H7 (cell line): ENCODE results near the gene THRA. TPM values are rescaled to one million over a fixed set of nuclear protein-coding genes. Genes with fewer than 3 reads are reported as not detected.

Source experiments
- DNase-seq: peaks from one replicate; pipeline ENCODE4 v3.0.0; 2012
- H3K27me3 ChIP-seq: 2 replicates; pipeline ENCODE4 v1.6.0; 2011; ENCODE audit warnings: mild to moderate bottlenecking, low read length; ENCODE audit not compliant: control insufficient read depth, insufficient read depth
- H3K36me3 ChIP-seq: replicated peaks from 2 replicates; pipeline ENCODE4 v1.5.1; 2011; ENCODE audit warnings: low read length; ENCODE audit not compliant: control insufficient read depth, insufficient read depth
- H3K4me3 ChIP-seq: 2 replicates; pipeline ENCODE4 v1.5.1; 2011; ENCODE audit warnings: low read depth, mild to moderate bottlenecking, control low read depth, low read length, moderate library complexity; ENCODE audit not compliant: insufficient read depth
- total RNA-seq: library from RNA; depleted of rRNA; stranded (reverse); fragments of >200 nt; shearing (Covaris generic); gene quantifications from 2 replicates; pipeline ENCODE4 v1.2.3, GENCODE V29; 2014

THRA gene
- total RNA-seq, 1 experiment from 2014 or later: 15.2 TPM

DNA sequence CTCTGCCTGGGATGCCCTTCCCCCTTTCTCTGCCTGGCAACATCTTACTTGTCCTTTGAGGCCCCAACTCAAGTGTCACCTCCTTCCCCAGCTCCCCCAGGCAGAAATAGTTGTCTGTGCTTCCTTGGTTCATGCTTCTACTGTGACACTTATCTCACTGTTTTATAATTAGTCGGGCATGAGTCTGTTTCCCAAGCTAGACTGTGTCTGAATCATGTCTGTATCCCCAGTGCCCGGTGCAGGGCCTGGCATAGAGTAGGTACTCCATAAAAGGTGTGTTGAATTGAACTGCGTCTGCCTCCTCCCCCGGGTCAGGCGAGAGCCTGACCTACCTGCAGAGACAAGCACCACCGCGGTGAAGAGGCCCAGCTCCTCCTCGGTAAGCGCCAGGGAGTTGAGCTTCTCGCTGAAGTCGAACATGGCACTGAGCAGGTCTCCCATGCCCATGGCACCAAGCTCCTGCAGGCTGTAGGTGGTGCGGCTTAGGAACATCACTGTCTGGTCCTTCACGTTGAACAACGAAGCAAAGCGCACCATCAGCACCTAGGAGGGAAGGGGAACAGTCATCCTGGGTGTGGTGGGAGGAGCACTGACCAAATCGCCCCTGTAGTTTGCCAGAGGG is 30.9 kb downstream of the THRA start:
- Histone ChIP-seq H3K36me3 (peaks cover 17% of the 10 kb centered on the region), H3K4me3 (no peak overlapping the region), H3K27me3 (no peaks in the 10 kb centered on the region)
- peak; percentile 27 for DNase-seq

DNA sequence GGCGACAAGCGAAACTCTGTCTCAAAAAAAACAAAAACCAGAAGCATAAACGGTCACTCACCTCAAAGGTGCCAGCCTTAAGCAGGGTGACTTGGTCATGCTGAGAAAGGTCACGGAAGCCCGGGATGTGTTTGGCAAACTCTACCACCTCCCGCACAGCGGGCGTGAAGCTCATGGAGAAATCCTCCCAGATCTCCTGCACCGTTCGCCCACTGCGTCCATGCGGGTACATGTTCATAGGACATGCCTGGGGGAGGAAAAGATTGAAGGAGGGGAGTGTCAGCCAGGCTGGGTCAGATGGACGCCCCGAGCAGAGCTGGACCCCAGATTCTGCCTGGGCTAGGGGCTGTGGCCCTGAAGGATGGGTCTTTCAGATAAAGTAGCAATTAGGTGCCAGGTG is 32.1 kb downstream of the THRA start:
- Histone ChIP-seq H3K27me3 (peaks cover 7% of the 10 kb centered on the region), H3K4me3 (no peak overlapping the region), H3K36me3 (peaks cover 17% of the 10 kb centered on the region)
- DNase-seq: peak; percentile 19

DNA sequence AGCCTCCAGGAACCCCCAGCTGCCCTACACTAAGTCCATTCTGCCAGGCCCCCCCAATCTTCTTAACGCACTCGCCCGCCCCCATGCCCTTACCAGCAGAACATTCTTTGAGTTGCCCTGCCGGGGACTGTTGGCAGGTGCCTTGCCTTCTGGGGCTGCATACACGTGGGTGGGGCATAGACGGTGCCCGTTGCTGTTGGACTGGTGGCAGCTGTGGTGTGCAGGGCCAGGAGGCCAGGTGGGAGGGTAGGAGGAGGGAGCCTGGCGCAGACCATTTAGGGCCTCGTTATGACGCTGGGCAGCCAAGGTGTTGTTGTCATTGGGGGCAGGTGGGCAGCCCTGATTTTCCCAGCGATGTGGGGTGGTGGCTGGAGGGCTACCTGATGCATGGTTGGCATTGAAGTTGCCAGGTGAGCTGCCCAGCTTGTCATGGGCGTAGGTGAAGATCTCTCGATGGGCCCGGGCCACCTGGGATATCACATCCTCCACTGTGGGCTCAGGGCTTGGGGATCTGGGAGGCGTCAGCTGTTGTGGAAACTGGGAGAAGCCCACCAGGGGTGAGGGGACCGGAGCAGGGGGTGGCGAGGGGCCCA is 32.7 kb downstream of the THRA start:
- H3K4me3 ChIP-seq: no peak overlapping the region
- peaks cover 17% of the 10 kb centered on the region for H3K36me3 ChIP-seq
- H3K27me3 ChIP-seq: peaks cover 12% of the 10 kb centered on the region
- DNase-seq: peak; percentile 37

DNA sequence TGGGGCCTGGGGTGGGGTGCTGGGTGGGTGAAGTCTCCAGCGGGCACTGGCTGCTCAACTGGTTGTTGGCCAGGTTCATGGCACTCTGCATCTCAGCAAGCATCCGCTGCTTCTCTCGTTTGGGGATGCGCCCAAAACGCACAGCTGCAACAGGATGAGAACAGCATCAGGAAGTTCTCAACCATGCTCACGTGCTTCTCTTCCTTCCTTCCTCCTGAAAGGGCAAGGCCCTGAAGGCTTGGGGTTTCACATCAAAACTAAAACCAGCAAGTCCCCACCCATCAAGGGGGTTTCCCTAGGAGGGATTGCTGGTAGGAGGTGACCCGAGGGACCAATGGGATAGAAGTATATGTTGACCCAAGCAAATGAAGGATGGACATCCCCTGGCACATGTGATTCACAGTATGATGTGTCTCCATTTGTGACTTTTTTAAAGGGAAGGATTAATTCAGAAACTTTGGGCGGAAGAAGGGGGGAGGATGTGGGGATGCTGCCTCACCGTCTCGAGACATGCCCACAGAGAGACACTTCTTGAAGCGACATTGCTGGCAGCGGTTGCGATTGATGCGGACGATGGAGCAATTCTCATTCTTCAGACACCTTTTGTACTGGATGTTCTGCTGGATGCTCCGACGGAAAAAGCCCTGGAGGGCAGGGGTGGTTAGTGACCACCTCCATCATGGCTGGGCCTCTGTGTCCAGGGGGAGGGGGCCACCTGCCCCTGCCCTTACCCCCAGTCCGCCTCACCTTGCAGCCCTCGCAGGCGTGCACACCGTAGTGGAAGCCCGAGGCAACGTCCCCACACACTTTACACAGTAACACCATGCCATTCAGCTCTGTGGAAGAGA is 33.4 kb downstream of the THRA start:
- Histone ChIP-seq H3K27me3 (peaks cover 12% of the 10 kb centered on the region), H3K4me3 (no peak overlapping the region), H3K36me3 (peaks cover 17% of the 10 kb centered on the region)
- DNase-seq: peak; percentile 43

DNA sequence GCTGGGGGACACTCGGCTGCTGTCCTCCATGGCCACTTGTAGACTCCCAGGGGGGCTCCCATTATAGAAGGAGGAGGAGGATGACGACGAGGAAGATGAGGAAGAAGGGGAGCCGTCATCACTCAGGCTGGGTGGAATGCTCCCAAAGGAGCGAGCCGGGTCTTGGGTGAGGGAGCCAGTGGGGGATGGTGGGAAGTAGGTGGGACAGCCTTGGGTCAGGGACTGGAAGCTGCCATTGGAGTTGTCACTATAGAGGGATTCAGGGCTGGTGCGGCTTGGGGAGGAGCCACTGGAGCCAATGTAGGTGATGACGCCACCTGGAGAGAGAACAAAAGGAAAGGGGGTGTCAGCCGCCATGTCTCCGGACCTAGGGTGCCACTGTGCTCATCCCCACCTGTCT is 34.3 kb downstream of the THRA start:
- H3K36me3 ChIP-seq: peaks cover 17% of the 10 kb centered on the region
- peaks cover 12% of the 10 kb centered on the region for H3K27me3 ChIP-seq
- DNase-seq: no peak
- H3K4me3 ChIP-seq: no peak overlapping the region

DNA sequence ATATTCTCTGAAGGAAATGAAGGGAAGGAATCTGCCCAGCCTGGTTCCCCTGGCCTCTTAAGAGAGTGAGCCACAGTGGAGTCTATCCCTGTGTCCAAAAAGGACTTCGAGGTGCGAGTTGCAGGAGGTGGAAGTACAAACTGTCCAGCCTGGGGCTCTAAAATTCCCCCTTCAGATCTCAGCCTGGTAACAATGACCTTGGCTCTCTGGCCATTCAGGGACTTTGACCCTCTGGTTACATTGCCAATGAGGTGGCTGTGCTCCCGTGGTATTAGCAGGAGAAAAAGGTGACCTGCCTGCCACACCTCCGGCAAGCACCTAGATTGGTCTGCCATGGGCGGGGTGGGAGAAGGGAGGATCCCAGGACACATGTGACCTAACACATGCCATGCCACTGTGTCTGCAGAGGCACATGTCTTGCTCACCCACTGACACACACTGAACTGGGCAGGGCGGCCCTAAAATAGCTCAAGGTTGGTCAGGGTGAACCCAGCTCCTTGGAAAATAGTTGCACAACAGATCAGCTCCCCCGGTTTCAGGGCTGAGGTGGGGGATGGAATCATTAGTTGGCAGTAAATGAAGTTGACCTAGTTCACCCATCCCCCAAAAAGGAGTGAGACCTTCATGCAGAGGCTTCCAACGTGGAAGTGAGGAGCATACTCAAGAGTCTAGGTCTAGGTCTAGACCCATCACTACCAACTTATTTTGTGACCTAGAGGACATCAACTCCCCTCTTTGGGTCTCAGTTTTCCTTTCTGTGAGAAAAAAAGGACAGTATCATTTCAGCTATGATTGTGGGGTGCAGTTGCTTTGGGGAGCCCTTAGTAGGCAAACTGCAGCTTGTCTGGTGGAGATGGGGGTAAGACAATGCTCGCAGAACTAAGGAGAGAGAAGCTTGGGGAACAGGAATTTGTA is 35.4 kb downstream of the THRA start:
- Histone ChIP-seq H3K27me3 (peaks cover 12% of the 10 kb centered on the region), H3K4me3 (0 out of 2 replicates have a peak overlapping the region, but pooled peaks have one; percentile 1), H3K36me3 (peaks cover 17% of the 10 kb centered on the region)
- peak; percentile 40 for DNase-seq

DNA sequence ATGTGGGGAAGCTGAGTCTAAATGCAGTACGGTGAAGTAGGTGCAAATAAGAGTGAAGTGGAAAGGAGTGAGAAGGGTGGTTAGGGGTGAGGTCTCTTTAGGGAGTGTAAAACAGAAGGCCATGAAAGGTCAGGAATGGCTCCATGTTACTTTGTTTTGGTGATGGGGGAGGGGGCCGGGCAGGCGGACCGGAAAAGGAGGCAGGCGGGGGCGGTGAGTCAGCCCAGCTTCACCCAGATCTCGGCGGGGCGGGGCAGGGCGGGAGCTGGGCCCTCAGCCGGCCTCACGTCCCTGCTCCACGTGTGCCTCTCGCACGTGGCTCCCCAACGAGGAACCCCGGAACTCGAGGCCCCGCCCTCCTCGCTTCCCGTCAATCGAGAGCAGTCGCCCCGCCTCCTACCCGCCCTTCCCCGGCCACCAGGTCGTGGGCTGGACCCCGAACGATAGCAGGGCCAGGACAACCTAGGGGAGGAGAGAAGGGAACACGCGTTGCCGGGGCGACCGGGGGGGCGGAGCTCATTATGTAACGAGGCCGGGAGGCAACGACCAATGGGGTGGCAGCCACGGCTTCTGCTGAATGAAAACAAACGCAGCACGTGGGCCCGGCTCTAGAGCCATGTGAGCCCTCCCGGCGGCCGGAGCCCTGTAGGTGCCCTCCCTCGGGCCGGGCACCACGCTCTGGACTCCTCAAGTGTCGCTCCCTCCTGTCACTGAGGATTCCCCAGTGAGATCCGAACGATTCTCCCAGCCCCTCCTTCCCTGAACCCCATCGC is 36.3 kb downstream of the THRA start:
- DNase-seq: peak; percentile 98
- Histone ChIP-seq H3K4me3 (peak overlapping the region; percentile 49), H3K27me3 (peaks cover 12% of the 10 kb centered on the region), H3K36me3 (peaks cover 11% of the 10 kb centered on the region)

DNA sequence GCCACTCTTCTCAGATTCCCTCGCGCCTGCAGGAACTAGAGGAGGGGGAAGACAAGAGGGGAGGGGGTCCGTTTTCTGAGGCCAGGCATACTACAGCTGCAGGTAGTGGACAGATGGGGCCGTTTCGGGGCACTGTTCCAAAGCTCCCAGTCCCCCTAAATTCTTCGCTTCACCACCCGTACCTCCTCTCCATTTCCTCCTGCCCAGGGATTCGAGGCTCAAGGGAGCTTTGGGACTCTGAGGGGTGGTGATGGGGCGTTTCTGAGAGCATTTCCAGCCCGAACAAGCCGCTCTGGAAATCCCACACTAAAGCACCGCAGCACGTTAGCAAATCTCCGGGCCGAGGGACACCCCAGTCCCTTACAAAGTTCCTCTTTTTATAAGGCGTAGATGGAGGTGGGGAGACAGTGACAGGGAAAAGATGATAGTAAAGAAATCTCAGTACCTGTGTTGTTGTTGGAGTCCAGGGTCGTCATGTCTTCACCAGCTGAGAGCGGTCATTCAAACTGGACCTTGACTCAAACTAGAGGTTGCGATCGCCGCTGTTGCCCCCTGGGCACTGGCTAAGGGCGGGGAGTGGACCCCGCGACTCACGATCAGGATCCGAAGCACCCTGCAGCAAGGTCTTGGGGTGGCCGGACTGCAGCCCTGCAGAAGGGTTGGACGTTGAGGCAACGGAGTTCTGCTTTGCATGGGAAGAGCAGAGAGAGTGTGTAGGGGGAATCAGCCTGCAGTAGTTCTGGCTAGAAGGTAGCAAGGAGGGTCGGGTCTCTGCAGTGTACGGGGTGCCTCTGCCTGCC is 37.1 kb downstream of the THRA start:
- H3K27me3 ChIP-seq: peaks cover 12% of the 10 kb centered on the region
- no peak for DNase-seq
- H3K4me3 ChIP-seq: peak overlapping the region; percentile 49
- peaks cover 11% of the 10 kb centered on the region for H3K36me3 ChIP-seq

DNA sequence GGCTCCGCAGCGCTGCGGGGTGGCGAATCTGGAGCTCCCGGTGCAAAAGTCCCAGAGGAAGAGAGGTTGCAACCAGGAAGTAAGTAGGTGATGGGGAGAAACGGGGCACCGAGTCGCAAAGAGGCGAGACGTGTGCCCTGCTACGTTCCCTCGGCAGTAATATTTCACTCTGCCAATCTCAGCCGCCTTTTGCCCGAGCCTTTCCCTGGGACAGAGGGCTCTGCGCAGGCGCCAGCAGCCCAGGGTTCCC is 37.6 kb downstream of the THRA start, which contains the start of gene NR1D1:
Gene NR1D1 (minus strand): TSS at position 171 of the 250 bp plus-strand sequence. CDS start 495 bp downstream, outside the sequence.
- no peak for DNase-seq
- Histone ChIP-seq H3K36me3 (peaks cover 10% of the 10 kb centered on the region), H3K4me3 (peak within 1 kb of the TSS; percentile 49), H3K27me3 (peaks cover 12% of the 10 kb centered on the region)

DNA sequence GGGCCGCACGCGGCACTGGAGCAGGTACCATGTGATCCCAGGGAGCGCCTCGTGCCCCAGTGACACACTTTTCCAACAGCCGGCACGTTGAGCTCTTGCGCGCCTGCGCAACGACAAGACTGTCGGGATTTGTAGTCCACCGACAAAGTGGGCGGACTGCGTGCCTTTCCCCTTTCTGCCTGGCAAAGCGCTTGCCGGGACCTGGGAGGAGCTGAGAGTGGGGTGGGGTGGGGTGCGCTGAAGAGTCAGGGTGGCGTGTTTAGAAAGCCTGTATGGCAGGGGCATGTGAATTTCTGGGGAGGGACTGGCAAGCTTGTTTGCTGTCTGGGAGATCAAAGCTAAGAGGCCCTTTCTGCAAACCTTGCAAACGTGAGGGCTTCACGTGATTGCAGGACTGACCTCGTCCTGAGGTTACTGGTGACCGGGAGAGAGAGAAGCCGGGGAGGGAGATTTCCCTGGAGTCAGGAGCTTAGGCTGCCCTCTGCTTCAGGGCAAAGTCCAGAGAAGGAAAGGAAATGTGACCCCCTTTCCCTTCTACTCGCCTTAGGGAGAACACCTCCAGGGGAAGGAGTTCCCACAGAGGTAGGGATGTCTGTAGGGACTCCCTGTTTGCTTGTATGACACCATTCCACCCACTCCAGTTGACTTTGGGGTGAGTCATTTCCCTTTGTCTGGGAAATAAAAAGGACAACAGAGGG is 38.1 kb downstream of the THRA start:
- H3K27me3 ChIP-seq: peaks cover 16% of the 10 kb centered on the region
- DNase-seq: peak; percentile 98
- H3K4me3 ChIP-seq: peak overlapping the region; percentile 49
- H3K36me3 ChIP-seq: peaks cover 8% of the 10 kb centered on the region

DNA sequence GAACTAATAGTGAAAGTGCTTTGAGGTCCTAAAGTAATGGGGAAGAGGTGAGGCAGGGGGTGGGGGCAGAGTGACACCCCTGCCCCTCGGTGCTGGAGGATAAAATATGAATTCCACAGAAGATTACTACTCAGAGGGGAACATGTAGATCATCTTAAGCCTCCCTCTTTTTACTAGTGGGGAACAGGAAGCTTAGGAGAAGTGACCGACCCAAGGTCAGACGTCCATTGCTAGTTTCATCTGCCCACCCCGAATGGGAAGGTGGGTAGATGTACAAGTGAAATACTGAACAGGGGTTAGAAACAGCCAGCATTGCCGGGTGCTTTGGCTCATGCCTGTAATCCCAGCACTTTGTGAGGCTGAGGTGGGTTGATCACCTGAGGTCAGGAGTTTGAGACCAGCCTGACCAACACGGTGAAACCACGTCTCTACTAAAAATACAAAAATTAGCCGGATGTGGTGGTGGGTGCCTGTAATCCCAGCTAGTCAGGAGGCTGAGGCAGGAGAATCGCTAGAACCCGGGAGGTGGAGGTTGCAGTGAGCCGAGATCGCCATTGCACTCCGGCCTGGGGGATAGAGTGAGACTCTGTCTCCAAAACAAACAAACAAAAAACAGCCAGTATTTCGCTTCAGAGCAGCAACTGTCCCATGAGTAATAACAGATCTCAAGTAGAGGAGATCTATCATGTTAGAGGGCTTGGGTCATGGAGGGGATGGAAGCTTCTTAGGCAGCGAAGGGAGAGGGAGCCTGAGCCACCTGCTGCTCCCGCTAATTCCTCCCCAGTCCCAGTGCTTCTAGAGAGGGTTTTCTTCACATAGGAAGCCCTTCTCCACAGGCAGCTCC is 38.8 kb downstream of the THRA start:
- no peak overlapping the region for H3K4me3 ChIP-seq
- DNase-seq: no peak
- peaks cover 3% of the 10 kb centered on the region for H3K36me3 ChIP-seq
- peaks cover 22% of the 10 kb centered on the region for H3K27me3 ChIP-seq

DNA sequence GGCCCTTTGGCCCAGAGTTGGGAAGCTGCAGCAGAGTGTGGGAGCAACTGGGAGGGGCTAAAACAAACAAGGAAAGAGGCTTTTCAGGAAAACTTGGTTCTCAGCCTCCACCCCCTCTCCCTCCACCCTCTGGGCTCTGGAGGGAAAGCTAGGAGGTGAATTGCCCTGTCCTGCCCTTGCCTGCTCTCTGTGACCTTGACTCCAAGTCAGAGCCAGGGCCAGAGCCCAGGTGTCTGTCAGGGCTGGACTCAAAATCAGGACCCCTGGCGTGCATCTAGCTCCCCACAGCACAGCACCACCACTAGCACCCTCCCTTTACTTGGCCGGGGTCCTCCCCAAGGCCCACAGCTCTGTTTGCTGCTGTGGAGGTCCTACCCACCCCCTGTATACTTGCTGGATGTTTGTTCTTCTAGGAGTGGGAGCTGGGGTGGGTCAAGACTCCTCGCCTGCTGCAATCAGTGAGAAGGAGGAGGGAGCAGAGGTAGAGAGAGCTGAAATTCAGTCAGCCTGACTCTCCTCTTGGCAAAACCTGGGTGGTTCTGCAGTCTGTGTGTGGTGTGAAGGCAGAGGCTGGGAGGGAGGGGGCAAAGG is 40.4 kb downstream of the THRA start:
- Histone ChIP-seq H3K36me3 (no peaks in the 10 kb centered on the region), H3K27me3 (peaks cover 36% of the 10 kb centered on the region), H3K4me3 (no peak overlapping the region)
- DNase-seq: peak; percentile 36
